HG03342 (cell line): ENCODE data around the gene THUMPD3.

Experiments used
- ATAC-seq: cut with Tn5 transposase; IDR thresholded peaks from one replicate; pipeline ENCODE4 v1.9.1; 2021; ENCODE audit warnings: mild to moderate bottlenecking, moderate library complexity; ENCODE audit not compliant: unreplicated experiment

Gene THUMPD3

GRCh38 chr3:9362731-9363530 is at the start of gene THUMPD3:
TSS of gene THUMPD3 (plus strand) at chr3:9363054. CDS start at chr3:9365069, 2,015 bp downstream.
- peak; percentile 98 for ATAC-seq

- no peak for ATAC-seq
These were observed 48.1 kb upstream of the THUMPD3 start for GRCh38 chr3:9314796-9315195.

GRCh38 chr3:9316881-9317361 is 45.9 kb upstream of the THUMPD3 start:
- ATAC-seq, result no peak

- no peak for ATAC-seq
These were observed 40.1 kb upstream of the THUMPD3 start for GRCh38 chr3:9322780-9323179.

- no peak for ATAC-seq
These were observed 37.9 kb upstream of the THUMPD3 start for GRCh38 chr3:9324944-9325343.

- no peak for ATAC-seq
These were observed 35.3 kb upstream of the THUMPD3 start for GRCh38 chr3:9327578-9327977.

GRCh38 chr3:9330166-9330703 is 32.6 kb upstream of the THUMPD3 start:
- no peak for ATAC-seq

GRCh38 chr3:9331171-9331570 is 31.7 kb upstream of the THUMPD3 start:
- ATAC-seq, result no peak

- no peak for ATAC-seq
These were observed 30.4 kb upstream of the THUMPD3 start for GRCh38 chr3:9332250-9333030.

GRCh38 chr3:9339761-9340471 is 22.9 kb upstream of the THUMPD3 start:
- ATAC-seq, result no peak

- ATAC-seq, result no peak
These were observed 22.4 kb upstream of the THUMPD3 start for GRCh38 chr3:9340472-9340902.

GRCh38 chr3:9342696-9343095 is 20.2 kb upstream of the THUMPD3 start:
- ATAC-seq, result no peak

GRCh38 chr3:9343115-9343514 is 19.7 kb upstream of the THUMPD3 start:
- ATAC-seq, result no peak

- ATAC-seq, result no peak
These were observed 17.8 kb upstream of the THUMPD3 start for GRCh38 chr3:9345041-9345440.

- ATAC-seq, result no peak
These were observed 16.7 kb upstream of the THUMPD3 start for GRCh38 chr3:9346141-9346540.

GRCh38 chr3:9347081-9347480 is 15.8 kb upstream of the THUMPD3 start:
- ATAC-seq, result no peak

GRCh38 chr3:9347887-9348286 is 15.0 kb upstream of the THUMPD3 start:
- no peak for ATAC-seq

GRCh38 chr3:9349321-9350117 is 13.3 kb upstream of the THUMPD3 start:
- ATAC-seq, result no peak

- ATAC-seq, result no peak
These were observed 11.1 kb upstream of the THUMPD3 start for GRCh38 chr3:9351709-9352126.
